ENCODE measurements around the gene TNFAIP3.
"Not testable (repeated sequence)": the region's sequence is repeated elsewhere in the genome, so short reads cannot be mapped to it uniquely, and the experiment has no call there.

The TNFAIP3 gene

GRCh38 chr6:137866914-137867684 lies at the start of gene TNFAIP3:
TSS of gene TNFAIP3 (plus strand) at chr6:137867259. CDS start at chr6:137871228, 3,969 bp downstream.
- FAIRE-seq: no peak

DNA sequence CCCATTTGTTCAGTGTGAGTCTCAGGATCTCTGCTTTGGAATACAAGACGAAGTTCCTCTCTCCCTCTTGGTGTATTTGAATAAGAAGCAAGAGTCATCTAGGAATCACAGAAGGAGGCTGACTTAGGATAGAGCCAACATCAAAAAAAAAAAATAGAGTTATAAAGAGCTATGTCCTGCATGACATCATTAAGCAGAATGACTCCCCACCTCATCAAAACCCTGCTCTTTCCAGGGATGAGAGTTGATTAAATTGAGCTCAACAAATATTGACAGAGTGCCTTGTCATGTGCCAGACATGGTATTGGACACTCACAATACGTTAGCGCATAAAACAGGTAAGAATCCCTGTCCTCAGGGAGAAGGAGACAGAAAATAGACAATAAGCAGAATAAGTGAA lies 48.6 kb upstream of the TNFAIP3 start:
- no peak for FAIRE-seq

- no peak for FAIRE-seq
Measured at GRCh38 chr6:137819740-137820139, 47.3 kb upstream of the TNFAIP3 start.

- no peak for FAIRE-seq
Measured at GRCh38 chr6:137820425-137820824, 46.6 kb upstream of the TNFAIP3 start.

GRCh38 chr6:137820952-137821351 lies 46.1 kb upstream of the TNFAIP3 start:
- no peak for FAIRE-seq

DNA sequence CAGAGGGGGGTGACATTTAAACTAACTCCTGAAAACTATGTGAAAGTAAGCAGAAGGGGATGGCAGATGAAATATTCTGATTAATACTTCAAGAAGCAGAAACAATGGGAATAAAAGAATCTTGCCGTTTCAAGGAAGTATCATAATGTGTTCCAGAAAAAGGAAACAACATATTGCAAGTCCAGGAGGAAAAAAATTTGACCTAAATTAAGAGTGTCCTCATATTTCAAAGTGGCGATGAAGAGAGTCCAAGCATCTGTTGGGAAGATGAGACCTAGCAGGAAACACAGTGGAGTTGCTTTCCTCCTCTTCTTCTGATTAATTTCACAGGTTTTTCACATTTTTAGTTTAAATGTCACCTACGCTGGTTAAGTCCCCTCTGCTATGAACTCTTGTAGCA lies 45.6 kb upstream of the TNFAIP3 start:
- FAIRE-seq: no peak

DNA sequence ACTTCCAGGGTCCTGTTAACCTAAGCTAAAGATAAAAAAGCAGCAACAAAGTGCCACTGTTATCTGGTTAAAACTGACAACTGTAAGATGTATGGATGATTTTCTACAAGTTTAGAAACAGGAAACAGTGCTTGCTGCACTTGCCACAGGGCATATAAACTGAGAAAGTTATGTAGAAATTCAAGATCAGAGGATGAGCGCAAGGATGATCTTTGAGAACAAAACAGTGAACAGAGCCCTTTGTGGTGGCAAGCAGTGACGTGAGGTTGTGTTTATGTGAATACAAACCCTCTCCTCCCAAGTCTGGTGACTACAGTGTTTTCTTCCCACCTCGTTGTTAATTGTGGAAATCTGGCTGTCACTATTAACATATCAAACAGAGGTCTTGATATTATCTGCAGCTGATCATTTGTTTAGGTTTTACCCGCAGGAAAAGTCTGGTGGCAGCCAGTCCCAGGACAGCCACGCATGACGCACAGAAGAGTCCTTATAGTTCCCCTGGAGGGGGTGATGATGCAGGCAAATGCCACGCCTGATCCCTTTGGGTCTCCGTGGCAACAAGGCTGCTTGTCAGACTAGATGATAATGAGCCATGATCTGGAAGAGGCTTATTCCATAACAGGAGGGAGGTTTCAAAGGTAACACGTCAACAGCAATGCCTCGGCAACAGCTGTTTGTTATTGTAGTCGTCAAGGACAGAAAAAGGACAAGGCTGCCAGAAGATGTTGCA lies 43.1 kb upstream of the TNFAIP3 start:
- FAIRE-seq: no peak

DNA sequence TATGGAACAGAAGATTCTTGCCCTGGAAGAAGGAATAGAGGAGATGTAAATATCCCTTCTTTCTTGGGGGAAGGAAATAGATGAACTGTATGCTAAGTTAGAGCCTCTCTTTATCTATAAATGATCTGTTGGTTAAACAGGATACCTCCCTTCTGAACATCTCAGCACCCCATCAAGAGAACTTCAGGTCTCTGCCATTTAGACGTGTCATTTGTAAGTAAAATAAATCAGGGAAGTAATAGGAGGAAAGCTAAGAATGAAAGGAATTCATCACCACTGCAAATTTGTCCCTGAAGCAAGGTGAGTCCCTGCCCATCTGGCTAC lies 42.5 kb upstream of the TNFAIP3 start:
- FAIRE-seq: no peak

GRCh38 chr6:137824896-137825295 lies 42.2 kb upstream of the TNFAIP3 start:
- no peak for FAIRE-seq

DNA sequence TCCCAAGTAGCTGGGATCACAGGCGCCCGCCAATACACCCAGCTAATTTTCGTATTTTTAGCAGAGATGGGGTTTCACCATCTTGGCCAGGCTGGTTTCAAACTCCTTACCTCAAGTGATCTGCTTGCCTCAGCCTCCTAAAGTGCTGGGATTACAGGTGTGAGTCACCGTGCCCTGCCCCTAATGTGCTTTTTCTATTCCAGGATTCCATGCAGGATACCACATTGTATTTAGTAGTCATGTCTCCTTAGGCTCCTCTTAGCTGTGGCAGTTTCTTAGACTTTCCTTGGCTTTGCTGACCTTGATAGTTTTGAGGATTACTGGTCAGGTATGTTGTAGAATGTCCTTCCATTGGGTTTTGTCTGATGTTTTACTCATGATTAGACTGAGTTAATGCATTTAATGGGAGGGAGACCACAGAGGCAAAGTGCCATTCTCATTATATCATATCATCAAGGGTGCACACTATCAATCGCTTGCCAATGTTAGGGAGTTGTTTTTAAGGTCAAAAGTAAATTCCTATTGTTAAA lies 39.6 kb upstream of the TNFAIP3 start:
- FAIRE-seq: no peak

GRCh38 chr6:137827977-137828810 lies 38.9 kb upstream of the TNFAIP3 start:
- FAIRE-seq: no peak

GRCh38 chr6:137829641-137830083 lies 37.4 kb upstream of the TNFAIP3 start:
- FAIRE-seq: no peak

GRCh38 chr6:137830511-137830911 lies 36.5 kb upstream of the TNFAIP3 start:
- no peak for FAIRE-seq

- FAIRE-seq: no peak
Measured at GRCh38 chr6:137832110-137832509, 34.9 kb upstream of the TNFAIP3 start.

GRCh38 chr6:137834508-137834907 lies 32.6 kb upstream of the TNFAIP3 start:
- FAIRE-seq: no peak

- FAIRE-seq: no peak
Measured at GRCh38 chr6:137836788-137837187, 30.3 kb upstream of the TNFAIP3 start.

- FAIRE-seq: not testable (repeated sequence)
Measured at GRCh38 chr6:137838090-137838489, 29.0 kb upstream of the TNFAIP3 start.

GRCh38 chr6:137838597-137838996 lies 28.5 kb upstream of the TNFAIP3 start:
- not testable (repeated sequence) for FAIRE-seq

GRCh38 chr6:137839076-137839475 lies 28.0 kb upstream of the TNFAIP3 start:
- no peak for FAIRE-seq

DNA sequence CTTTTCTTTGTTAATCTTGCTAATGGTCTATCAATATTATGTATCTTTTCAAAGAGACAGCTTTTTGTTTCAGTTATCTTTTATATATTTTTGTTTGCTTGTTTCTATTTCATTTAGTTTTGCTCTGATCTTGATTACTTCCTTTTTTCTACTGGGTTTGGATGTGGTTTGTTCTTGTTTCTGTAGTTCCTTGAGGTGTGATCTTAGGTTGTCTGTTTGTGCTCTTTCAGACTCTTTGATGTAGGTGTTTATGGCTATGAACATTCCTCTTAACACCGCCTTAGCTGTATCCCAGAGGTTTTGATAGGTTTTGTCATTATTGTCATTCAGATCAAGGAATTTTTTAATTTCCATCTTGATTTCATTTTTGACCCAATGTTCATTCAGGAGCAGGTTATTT lies 26.8 kb upstream of the TNFAIP3 start:
- FAIRE-seq: peak; percentile 38

DNA sequence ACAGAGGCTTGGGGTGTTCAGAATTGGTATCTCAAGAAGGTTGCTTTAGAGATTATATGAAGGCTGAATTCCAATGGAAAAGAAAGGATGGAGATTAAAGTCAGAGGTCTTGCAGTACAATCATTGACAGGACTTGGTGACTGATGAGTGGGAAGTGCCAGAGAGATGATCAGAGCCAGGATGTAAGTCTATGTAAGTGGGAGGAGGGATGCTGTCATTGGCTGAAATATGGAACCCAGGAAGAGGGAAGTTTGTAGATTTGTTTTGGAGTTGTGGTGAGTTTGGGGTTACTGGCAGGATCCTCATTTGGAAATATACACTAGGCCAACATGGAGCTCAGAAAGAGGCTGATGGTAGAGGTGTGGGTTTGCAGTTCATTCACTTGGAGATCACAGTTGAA lies 23.8 kb upstream of the TNFAIP3 start:
- FAIRE-seq: no peak

- not testable (repeated sequence) for FAIRE-seq
Measured at GRCh38 chr6:137844327-137844726, 22.7 kb upstream of the TNFAIP3 start.

DNA sequence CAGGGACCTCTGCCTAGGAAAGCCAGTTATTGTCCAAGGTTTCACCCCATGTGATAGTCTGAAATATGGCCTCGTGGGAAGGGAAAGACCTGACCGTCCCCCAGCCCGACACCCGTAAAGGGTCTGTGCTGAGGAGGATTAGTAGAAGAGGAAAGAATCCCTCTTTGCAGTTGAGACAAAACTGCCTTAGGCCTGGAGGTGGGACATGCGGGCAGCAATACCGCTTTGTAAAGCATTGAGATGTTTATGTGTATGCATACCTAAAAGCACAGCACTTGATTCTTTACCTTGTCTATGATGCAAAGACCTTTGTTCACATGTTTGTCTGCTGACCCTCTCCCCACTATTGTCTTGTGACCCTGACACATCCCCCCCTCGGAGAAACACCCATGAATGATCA lies 22.3 kb upstream of the TNFAIP3 start:
- not testable (repeated sequence) for FAIRE-seq

All from colon (tissue), 2 donors.